ENCODE measurements around the gene BLTP2.
A peak's percentile ranks its signal among the peaks of the same experiment; 100 is the strongest.

BLTP2 gene

GRCh38 chr17:28598799-28599310 lies 46.1 kb downstream of the BLTP2 start, which contains the start of gene SPAG5:
SPAG5 (minus strand) TSS chr17:28599025; CDS start chr17:28598946, 79 bp downstream.
- TF ChIP-seq ZNF274 (IDR thresholded peaks at IDR 0.05; ENCODE audit: low read depth, low read length): no peak
- peak within 1 kb of the TSS; percentile 93 for H3K4me3 ChIP-seq (ENCODE audit: low read length)

- H3K4me3 ChIP-seq (ENCODE audit: low read length): peak overlapping the region; percentile 93
- no peak for TF ChIP-seq ZNF274 (IDR thresholded peaks at IDR 0.05; ENCODE audit: low read depth, low read length)
Observed at GRCh38 chr17:28598389-28598788, 46.6 kb downstream of the BLTP2 start.

- no peak for TF ChIP-seq ZNF274 (IDR thresholded peaks at IDR 0.05; ENCODE audit: low read depth, low read length)
- peak overlapping the region; percentile 93 for H3K4me3 ChIP-seq (ENCODE audit: low read length)
Observed at GRCh38 chr17:28597606-28598383, 47.2 kb downstream of the BLTP2 start.

All from GM08714 (cell line).